ENCODE data around the gene UBE2G2.

UBE2G2 gene

DNA sequence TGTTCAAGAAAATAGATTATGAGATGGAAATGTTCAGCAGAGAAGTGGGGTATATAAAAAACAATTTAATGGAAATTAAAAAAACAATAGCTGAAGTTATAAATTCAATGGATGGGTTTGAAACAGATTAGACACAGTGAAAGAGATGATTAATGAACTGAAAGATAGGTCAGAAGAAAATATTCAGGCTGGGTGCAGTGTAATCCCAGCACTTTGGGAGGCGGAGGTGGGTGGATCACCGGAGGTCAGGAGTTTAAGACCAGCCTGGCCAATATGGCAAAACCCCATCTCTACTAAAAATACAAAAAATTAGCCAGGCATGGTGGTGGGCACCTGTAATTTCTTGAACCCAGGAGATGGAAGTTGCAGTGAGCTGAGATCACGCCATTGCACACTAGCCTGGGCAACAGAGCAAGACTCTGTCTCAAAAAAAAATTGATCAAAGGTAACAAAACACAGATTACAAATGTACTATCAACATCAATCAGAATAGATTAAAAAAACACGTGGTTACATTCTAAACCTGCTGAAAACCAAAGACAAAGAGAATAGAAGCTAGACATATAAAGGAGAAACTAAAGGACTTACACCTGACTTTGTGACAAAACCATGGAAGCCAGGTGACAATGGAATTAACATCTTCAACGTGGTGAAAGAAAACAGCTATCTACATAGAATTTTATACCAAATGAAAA, 21.0 kb upstream of the UBE2G2 start:
- no peak overlapping the region for H3K27ac ChIP-seq (replicated peaks)
- H3K27me3 ChIP-seq (ENCODE audit: insufficient read depth, poor library complexity, severe bottlenecking): no peaks in the 10 kb centered on the region
- no peak for DNase-seq (ENCODE audit: low read depth in 1 of 2, low spot score in 1 of 2)
- H3K4me3 ChIP-seq (replicated peaks; ENCODE audit: insufficient read depth, low read length): no peak overlapping the region
- TF ChIP-seq CTCF (IDR thresholded peaks at IDR 0.05; ENCODE audit: insufficient read depth, low read length) (no peak), POLR2AphosphoS5 (IDR thresholded peaks at IDR 0.05; ENCODE audit: low read depth) (no peak), SPI1 (IDR thresholded peaks at IDR 0.05; ENCODE audit: borderline replicate concordance, low read depth) (no peak), GABPA (IDR thresholded peaks at IDR 0.05; ENCODE audit: low read depth) (no peak)
- TF ChIP-seq, protein P1, sequence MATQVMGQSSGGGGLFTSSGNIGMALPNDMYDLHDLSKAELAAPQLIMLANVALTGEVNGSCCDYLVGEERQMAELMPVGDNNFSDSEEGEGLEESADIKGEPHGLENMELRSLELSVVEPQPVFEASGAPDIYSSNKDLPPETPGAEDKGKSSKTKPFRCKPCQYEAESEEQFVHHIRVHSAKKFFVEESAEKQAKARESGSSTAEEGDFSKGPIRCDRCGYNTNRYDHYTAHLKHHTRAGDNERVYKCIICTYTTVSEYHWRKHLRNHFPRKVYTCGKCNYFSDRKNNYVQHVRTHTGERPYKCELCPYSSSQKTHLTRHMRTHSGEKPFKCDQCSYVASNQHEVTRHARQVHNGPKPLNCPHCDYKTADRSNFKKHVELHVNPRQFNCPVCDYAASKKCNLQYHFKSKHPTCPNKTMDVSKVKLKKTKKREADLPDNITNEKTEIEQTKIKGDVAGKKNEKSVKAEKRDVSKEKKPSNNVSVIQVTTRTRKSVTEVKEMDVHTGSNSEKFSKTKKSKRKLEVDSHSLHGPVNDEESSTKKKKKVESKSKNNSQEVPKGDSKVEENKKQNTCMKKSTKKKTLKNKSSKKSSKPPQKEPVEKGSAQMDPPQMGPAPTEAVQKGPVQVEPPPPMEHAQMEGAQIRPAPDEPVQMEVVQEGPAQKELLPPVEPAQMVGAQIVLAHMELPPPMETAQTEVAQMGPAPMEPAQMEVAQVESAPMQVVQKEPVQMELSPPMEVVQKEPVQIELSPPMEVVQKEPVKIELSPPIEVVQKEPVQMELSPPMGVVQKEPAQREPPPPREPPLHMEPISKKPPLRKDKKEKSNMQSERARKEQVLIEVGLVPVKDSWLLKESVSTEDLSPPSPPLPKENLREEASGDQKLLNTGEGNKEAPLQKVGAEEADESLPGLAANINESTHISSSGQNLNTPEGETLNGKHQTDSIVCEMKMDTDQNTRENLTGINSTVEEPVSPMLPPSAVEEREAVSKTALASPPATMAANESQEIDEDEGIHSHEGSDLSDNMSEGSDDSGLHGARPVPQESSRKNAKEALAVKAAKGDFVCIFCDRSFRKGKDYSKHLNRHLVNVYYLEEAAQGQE (IDR thresholded peaks at IDR 0.05; ENCODE audit: insufficient replicate concordance, low read depth): no peak

GRCh38 chr21:44820851-44821250, 19.2 kb upstream of the UBE2G2 start:
- Histone ChIP-seq H3K27ac (replicated peaks) (no peak overlapping the region), H3K27me3 (ENCODE audit: insufficient read depth, poor library complexity, severe bottlenecking) (no peaks in the 10 kb centered on the region), H3K4me3 (replicated peaks; ENCODE audit: insufficient read depth, low read length) (no peak overlapping the region)
- DNase-seq (ENCODE audit: low read depth in 1 of 2, low spot score in 1 of 2): no peak
- TF ChIP-seq GABPA (IDR thresholded peaks at IDR 0.05; ENCODE audit: low read depth) (no peak), SPI1 (IDR thresholded peaks at IDR 0.05; ENCODE audit: borderline replicate concordance, low read depth) (no peak), POLR2AphosphoS5 (IDR thresholded peaks at IDR 0.05; ENCODE audit: low read depth) (no peak), CTCF (IDR thresholded peaks at IDR 0.05; ENCODE audit: insufficient read depth, low read length) (no peak)
- TF ChIP-seq, protein P1 (IDR thresholded peaks at IDR 0.05; ENCODE audit: insufficient replicate concordance, low read depth): no peak

DNA sequence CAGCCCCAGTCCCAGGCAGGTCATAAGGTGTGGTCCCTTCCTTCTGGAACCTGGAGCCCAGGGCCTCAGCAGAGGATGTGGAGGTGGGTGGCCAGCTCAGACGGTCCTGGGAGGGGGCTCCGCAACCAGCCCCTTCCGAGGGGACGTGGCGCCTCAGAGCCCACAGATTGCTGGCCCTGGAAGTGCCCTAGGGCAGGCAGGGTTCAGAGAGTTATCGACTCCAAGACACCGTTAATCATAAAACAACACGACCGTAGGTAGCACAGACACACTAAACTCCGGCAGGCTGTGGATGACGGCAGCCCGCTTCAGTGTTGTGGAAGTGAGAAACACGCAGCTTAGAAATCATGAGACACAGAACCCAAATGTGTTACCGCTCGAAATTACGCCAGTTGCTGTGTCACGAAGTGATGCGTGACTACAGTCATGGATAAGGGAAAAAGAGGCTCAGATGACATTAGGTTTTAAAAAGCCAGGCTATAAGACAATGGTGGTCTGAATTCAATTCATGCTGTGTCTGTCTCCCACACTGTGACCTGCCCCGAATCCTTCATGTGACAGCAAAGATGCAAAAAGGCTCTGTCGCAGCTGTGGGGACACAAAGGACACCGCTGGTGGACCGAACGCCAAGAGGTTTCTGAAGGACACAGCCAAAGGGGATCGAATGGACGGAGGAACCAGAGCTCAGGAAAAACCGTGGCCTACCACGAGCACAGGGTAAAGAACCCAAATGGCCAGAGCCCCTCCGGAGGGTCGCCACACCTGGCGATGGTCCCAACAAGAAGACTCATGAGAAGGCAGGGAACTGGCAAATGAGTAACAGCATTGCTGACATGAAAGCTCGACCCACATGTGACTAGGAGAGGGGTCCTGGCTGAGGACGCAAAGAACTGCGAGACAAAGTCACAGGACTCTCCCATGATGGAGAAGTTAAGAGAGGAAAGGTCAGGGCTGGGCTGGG, 17.9 kb upstream of the UBE2G2 start:
- Histone ChIP-seq H3K27me3 (ENCODE audit: insufficient read depth, poor library complexity, severe bottlenecking) (no peaks in the 10 kb centered on the region), H3K4me3 (replicated peaks; ENCODE audit: insufficient read depth, low read length) (no peak overlapping the region), H3K27ac (replicated peaks) (no peak overlapping the region)
- TF ChIP-seq, protein P1 (IDR thresholded peaks at IDR 0.05; ENCODE audit: insufficient replicate concordance, low read depth): no peak
- TF ChIP-seq SPI1 (IDR thresholded peaks at IDR 0.05; ENCODE audit: borderline replicate concordance, low read depth): no peak
- no peak for TF ChIP-seq CTCF (IDR thresholded peaks at IDR 0.05; ENCODE audit: insufficient read depth, low read length)
- TF ChIP-seq POLR2AphosphoS5 (IDR thresholded peaks at IDR 0.05; ENCODE audit: low read depth): no peak
- TF ChIP-seq GABPA (IDR thresholded peaks at IDR 0.05; ENCODE audit: low read depth): no peak
- DNase-seq (ENCODE audit: low read depth in 1 of 2, low spot score in 1 of 2): no peak
